ENCODE measurements around the gene CDH23. TPM values are rescaled to one million over a fixed set of nuclear protein-coding genes. Genes with fewer than 3 reads are reported as not detected.

CDH23 gene
- total RNA-seq, 1 donor from 2014 or later: 9.4 TPM

- Mint-ChIP-seq H3K9me3 (no peaks in the 10 kb centered on the region), H3K27ac (no peak overlapping the region), H3K27me3 (no peaks in the 10 kb centered on the region), H3K36me3 (peaks cover 29% of the 10 kb centered on the region), H3K4me3 (no peak overlapping the region), H3K4me1 (ENCODE audit: unreplicated experiment) (no peaks in the 10 kb centered on the region)
- no peak for TF ChIP-seq CTCF (conservative IDR thresholded peaks at IDR 0.05)
- DNase-seq (ENCODE audit: extremely low spot score, unreplicated experiment): no peak
These were observed 427.6 kb downstream of the CDH23 start for GRCh38 chr10:71824333-71824732.

GRCh38 chr10:71825217-71825616 is 428.5 kb downstream of the CDH23 start:
- DNase-seq (ENCODE audit: extremely low spot score, unreplicated experiment): no peak
- no peak overlapping the region for H3K27ac Mint-ChIP-seq
- TF ChIP-seq CTCF (conservative IDR thresholded peaks at IDR 0.05): peak; percentile 35
- H3K27me3 Mint-ChIP-seq: no peaks in the 10 kb centered on the region
- H3K9me3 Mint-ChIP-seq: no peaks in the 10 kb centered on the region
- no peak overlapping the region for H3K4me3 Mint-ChIP-seq
- H3K36me3 Mint-ChIP-seq: peaks cover 34% of the 10 kb centered on the region
- no peaks in the 10 kb centered on the region for H3K4me1 Mint-ChIP-seq (ENCODE audit: unreplicated experiment)

- Mint-ChIP-seq H3K4me1 (ENCODE audit: unreplicated experiment) (peaks cover 4% of the 10 kb centered on the region), H3K27ac (no peak overlapping the region), H3K9me3 (no peaks in the 10 kb centered on the region), H3K36me3 (peaks cover 38% of the 10 kb centered on the region), H3K27me3 (no peaks in the 10 kb centered on the region), H3K4me3 (no peak overlapping the region)
- no peak for TF ChIP-seq CTCF (conservative IDR thresholded peaks at IDR 0.05)
- no peak for DNase-seq (ENCODE audit: extremely low spot score, unreplicated experiment)
These were observed 431.1 kb downstream of the CDH23 start for GRCh38 chr10:71827852-71828251.

- H3K27ac Mint-ChIP-seq: no peak overlapping the region
- peaks cover 39% of the 10 kb centered on the region for H3K36me3 Mint-ChIP-seq
- no peak for TF ChIP-seq CTCF (conservative IDR thresholded peaks at IDR 0.05)
- H3K4me1 Mint-ChIP-seq (ENCODE audit: unreplicated experiment): peaks cover 4% of the 10 kb centered on the region
- no peak overlapping the region for H3K4me3 Mint-ChIP-seq
- H3K27me3 Mint-ChIP-seq: no peaks in the 10 kb centered on the region
- H3K9me3 Mint-ChIP-seq: no peaks in the 10 kb centered on the region
- DNase-seq (ENCODE audit: extremely low spot score, unreplicated experiment): no peak
These were observed 432.0 kb downstream of the CDH23 start for GRCh38 chr10:71828702-71829101.

- Mint-ChIP-seq H3K27me3 (no peaks in the 10 kb centered on the region), H3K4me1 (ENCODE audit: unreplicated experiment) (peaks cover 4% of the 10 kb centered on the region), H3K4me3 (no peak overlapping the region), H3K27ac (no peak overlapping the region), H3K9me3 (no peaks in the 10 kb centered on the region), H3K36me3 (peaks cover 37% of the 10 kb centered on the region)
- no peak for TF ChIP-seq CTCF (conservative IDR thresholded peaks at IDR 0.05)
- no peak for DNase-seq (ENCODE audit: extremely low spot score, unreplicated experiment)
These were observed 432.5 kb downstream of the CDH23 start for GRCh38 chr10:71829171-71829570.

GRCh38 chr10:71829896-71830295 is 433.2 kb downstream of the CDH23 start:
- H3K36me3 Mint-ChIP-seq: peaks cover 42% of the 10 kb centered on the region
- no peak for TF ChIP-seq CTCF (conservative IDR thresholded peaks at IDR 0.05)
- no peak for DNase-seq (ENCODE audit: extremely low spot score, unreplicated experiment)
- H3K4me3 Mint-ChIP-seq: no peak overlapping the region
- H3K27ac Mint-ChIP-seq: no peak overlapping the region
- peaks cover 8% of the 10 kb centered on the region for H3K4me1 Mint-ChIP-seq (ENCODE audit: unreplicated experiment)
- H3K27me3 Mint-ChIP-seq: no peaks in the 10 kb centered on the region
- H3K9me3 Mint-ChIP-seq: no peaks in the 10 kb centered on the region
